ENCODE data around the gene ATG13. TPM values are rescaled to one million over a fixed set of nuclear protein-coding genes. Genes with fewer than 3 reads are reported as not detected.

ATG13 gene
- total RNA-seq, 1 experiment from 2014 or later = 75.1 TPM

DNA sequence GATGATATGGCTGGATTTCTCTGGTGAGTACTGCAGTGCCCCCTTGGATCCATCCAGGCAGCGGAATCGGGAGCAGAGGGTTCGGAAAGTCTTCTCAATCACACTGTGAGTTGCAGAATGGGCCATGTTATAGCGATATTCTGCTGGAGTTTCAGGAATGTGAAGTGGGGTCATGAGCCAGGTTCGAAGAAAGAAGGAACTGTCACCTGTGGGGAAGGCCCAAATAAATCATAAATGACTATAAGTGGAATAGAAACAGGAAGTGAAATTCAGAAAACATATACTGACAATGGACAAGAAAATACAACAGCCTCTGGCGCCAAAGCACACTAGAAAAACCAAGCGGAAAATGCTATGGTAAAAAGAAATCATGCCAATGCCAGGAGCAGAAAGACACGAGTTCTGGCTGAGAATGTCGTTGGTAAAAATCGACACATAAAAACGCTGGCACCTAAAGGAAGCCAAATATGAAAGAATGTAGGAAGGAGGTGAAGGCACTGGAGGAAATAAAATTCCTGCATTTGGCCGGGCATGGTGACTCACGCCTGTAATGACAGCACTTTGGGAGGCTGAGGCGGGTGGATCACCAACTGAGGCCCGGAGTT lies 13.5 kb upstream of the ATG13 start:
- H3K4me3 Mint-ChIP-seq (ENCODE audit: unreplicated experiment) = no peak overlapping the region
- no peaks in the 10 kb centered on the region for H3K9me3 Mint-ChIP-seq (ENCODE audit: unreplicated experiment)
- no TSS peak for BruUV-seq (replicated peaks)
- H3K27me3 Mint-ChIP-seq (ENCODE audit: insufficient read depth, unreplicated experiment) = no peaks in the 10 kb centered on the region
- peaks cover 16% of the 10 kb centered on the region for H3K36me3 Mint-ChIP-seq (ENCODE audit: insufficient read depth, unreplicated experiment)
- peaks cover 5% of the 10 kb centered on the region for H3K4me1 Mint-ChIP-seq (ENCODE audit: insufficient read depth, unreplicated experiment)
- no peak for TF ChIP-seq CTCF (IDR thresholded peaks at IDR 0.05; ENCODE audit: unreplicated experiment)
- no peak overlapping the region for H3K27ac Mint-ChIP-seq (ENCODE audit: low read depth, unreplicated experiment)
- intact Hi-C loops (cut with micrococcal nuclease) = no loop called here
- ChIA-PET POLR2A (interaction anchor here (1.0 kb wide), 1 partner anchor 10 kb away, joined by 3 read pairs; the partner anchor contains the start of gene AMBRA1), CTCF (interaction anchor here (0.7 kb wide), 1 partner anchor 236 kb away, joined by 4 read pairs; no protein-coding TSS in a partner anchor)
- no peak for DNase-seq (ENCODE audit: unreplicated experiment)

DNA sequence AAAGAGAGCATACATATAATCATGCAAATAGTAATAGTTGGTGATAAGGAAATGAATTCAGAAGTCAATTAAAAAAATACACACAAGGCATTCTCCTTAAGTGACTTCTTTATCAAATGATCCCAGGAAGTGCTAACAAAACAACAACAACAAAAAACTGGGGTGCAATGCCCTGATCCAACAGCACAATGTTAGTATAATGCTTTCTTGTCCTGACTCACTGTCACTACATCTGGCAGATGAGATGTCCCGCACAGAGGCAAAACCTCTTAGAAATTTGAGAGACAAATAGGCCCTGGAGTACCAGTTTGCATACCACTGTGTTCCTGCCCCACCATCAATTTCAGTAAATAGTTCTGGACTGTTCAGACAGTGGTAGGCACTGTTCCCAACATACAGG lies 12.6 kb upstream of the ATG13 start:
- CTCF ChIA-PET = no interaction called here
- H3K27ac Mint-ChIP-seq (ENCODE audit: low read depth, unreplicated experiment) = no peak overlapping the region
- H3K4me3 Mint-ChIP-seq (ENCODE audit: unreplicated experiment) = no peak overlapping the region
- no peaks in the 10 kb centered on the region for H3K9me3 Mint-ChIP-seq (ENCODE audit: unreplicated experiment)
- no TSS peak for BruUV-seq (replicated peaks)
- peaks cover 16% of the 10 kb centered on the region for H3K36me3 Mint-ChIP-seq (ENCODE audit: insufficient read depth, unreplicated experiment)
- intact Hi-C loops (cut with micrococcal nuclease) = no loop called here
- peaks cover 5% of the 10 kb centered on the region for H3K4me1 Mint-ChIP-seq (ENCODE audit: insufficient read depth, unreplicated experiment)
- POLR2A ChIA-PET = no interaction called here
- no peaks in the 10 kb centered on the region for H3K27me3 Mint-ChIP-seq (ENCODE audit: insufficient read depth, unreplicated experiment)
- no peak for TF ChIP-seq CTCF (IDR thresholded peaks at IDR 0.05; ENCODE audit: unreplicated experiment)
- DNase-seq (ENCODE audit: unreplicated experiment) = no peak

GRCh38 chr11:46607516-46607915 lies 9.8 kb upstream of the ATG13 start:
- DNase-seq (ENCODE audit: unreplicated experiment) = no peak

GRCh38 chr11:46609386-46609785 lies 8.0 kb upstream of the ATG13 start:
- no TSS peak for BruUV-seq (replicated peaks)
- H3K27me3 Mint-ChIP-seq (ENCODE audit: insufficient read depth, unreplicated experiment) = no peaks in the 10 kb centered on the region
- peaks cover 7% of the 10 kb centered on the region for H3K36me3 Mint-ChIP-seq (ENCODE audit: insufficient read depth, unreplicated experiment)
- no peak for TF ChIP-seq CTCF (IDR thresholded peaks at IDR 0.05; ENCODE audit: unreplicated experiment)
- POLR2A ChIA-PET = interaction anchor here (0.8 to 3.2 kb wide), 3 partner anchors 15 to 48 kb away, joined by 3 to 19 read pairs (median 4); partner anchors contain the start of gene AMBRA1
- CTCF ChIA-PET = interaction anchor here (0.6 kb wide), 1 partner anchor 631 kb away, joined by 3 read pairs; no protein-coding TSS in a partner anchor
- intact Hi-C loops (cut with micrococcal nuclease) = no loop called here
- no peaks in the 10 kb centered on the region for H3K4me1 Mint-ChIP-seq (ENCODE audit: insufficient read depth, unreplicated experiment)
- no peak overlapping the region for H3K27ac Mint-ChIP-seq (ENCODE audit: low read depth, unreplicated experiment)
- no peaks in the 10 kb centered on the region for H3K9me3 Mint-ChIP-seq (ENCODE audit: unreplicated experiment)
- no peak overlapping the region for H3K4me3 Mint-ChIP-seq (ENCODE audit: unreplicated experiment)
- no peak for DNase-seq (ENCODE audit: unreplicated experiment)

More at GRCh38 chr11:46607516-46607915, 9.8 kb upstream of the ATG13 start:
- H3K4me1 Mint-ChIP-seq (ENCODE audit: insufficient read depth, unreplicated experiment) = no peaks in the 10 kb centered on the region
- no peak overlapping the region for H3K27ac Mint-ChIP-seq (ENCODE audit: low read depth, unreplicated experiment)
- intact Hi-C loops (cut with micrococcal nuclease) = no loop called here
- no TSS peak for BruUV-seq (replicated peaks)
- CTCF ChIA-PET = interaction anchor here (2.0 kb wide), 1 partner anchor 10 kb away, joined by 10 read pairs; the partner anchor contains the start of genes ATG13 and HARBI1
- H3K9me3 Mint-ChIP-seq (ENCODE audit: unreplicated experiment) = no peaks in the 10 kb centered on the region
- POLR2A ChIA-PET = interaction anchor here (0.8 to 3.2 kb wide), 5 partner anchors 9 to 53 kb away, joined by 3 to 19 read pairs (median 4); partner anchors contain the start of genes AMBRA1, ATG13 and HARBI1
- peaks cover 7% of the 10 kb centered on the region for H3K36me3 Mint-ChIP-seq (ENCODE audit: insufficient read depth, unreplicated experiment)
- H3K4me3 Mint-ChIP-seq (ENCODE audit: unreplicated experiment) = no peak overlapping the region
- no peak for TF ChIP-seq CTCF (IDR thresholded peaks at IDR 0.05; ENCODE audit: unreplicated experiment)
- no peaks in the 10 kb centered on the region for H3K27me3 Mint-ChIP-seq (ENCODE audit: insufficient read depth, unreplicated experiment)
